Astrocyte (in vitro differentiated cells and primary cell): ENCODE measurements around the gene NDST4.

ENCODE experiments used
- EZH2 ChIP-seq: IDR thresholded peaks from 2 replicates; pipeline ENCODE4 v1.6.1; 2012; ENCODE audit warnings: mild to moderate bottlenecking, low read length, inconsistent platforms; ENCODE audit not compliant: insufficient read depth
- TF ChIP-seq, protein P1 (sequence below): IDR thresholded peaks from 2 replicates; pipeline ENCODE4 v1.5.1; 2011; ENCODE audit warnings: low read depth, mild to moderate bottlenecking, inconsistent platforms, low read length, moderate library complexity; ENCODE audit not compliant: insufficient read depth

DNA sequence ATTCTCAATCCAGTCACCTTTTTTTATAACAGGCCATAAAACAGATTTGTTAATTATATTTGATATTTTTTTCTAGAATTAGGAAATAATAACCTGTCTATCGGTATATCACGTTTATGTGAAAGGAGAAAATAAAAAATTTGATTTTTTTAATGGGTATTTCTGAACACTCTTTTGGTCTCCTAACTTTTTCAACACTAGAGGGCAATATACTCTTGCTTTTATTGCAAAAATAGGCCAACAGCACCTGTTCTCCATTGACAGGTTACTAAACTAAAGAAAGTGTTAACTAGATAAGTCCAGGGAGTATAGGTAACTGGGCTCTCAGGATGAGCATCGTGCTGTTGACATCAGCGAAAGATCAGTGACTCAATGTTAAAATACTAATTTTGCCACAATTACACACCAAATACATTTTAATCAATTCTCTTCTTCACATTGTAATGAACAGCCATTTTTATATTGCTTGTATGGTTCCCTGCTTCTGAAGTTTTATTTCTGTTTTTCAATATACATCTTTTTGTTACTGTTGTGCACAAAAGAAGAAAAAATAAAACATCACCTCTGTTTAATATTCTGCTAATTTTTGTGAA lies 22.8 kb downstream of the NDST4 start:
- TF ChIP-seq, protein P1, sequence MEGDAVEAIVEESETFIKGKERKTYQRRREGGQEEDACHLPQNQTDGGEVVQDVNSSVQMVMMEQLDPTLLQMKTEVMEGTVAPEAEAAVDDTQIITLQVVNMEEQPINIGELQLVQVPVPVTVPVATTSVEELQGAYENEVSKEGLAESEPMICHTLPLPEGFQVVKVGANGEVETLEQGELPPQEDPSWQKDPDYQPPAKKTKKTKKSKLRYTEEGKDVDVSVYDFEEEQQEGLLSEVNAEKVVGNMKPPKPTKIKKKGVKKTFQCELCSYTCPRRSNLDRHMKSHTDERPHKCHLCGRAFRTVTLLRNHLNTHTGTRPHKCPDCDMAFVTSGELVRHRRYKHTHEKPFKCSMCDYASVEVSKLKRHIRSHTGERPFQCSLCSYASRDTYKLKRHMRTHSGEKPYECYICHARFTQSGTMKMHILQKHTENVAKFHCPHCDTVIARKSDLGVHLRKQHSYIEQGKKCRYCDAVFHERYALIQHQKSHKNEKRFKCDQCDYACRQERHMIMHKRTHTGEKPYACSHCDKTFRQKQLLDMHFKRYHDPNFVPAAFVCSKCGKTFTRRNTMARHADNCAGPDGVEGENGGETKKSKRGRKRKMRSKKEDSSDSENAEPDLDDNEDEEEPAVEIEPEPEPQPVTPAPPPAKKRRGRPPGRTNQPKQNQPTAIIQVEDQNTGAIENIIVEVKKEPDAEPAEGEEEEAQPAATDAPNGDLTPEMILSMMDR = peak; percentile 51
- TF ChIP-seq EZH2 = no peak
